GM12878 (cell line): Measurements from ENCODE around the gene SCD5. TPM values are rescaled to one million over a fixed set of nuclear protein-coding genes. Genes with fewer than 3 reads are reported as not detected.

Experiments used
- ATAC-seq: fragments of 200-7000 bp; cut with Tn5 transposase; 3 replicates; pipeline ENCODE4 v1.9.1; 2020; ENCODE audit warnings: mild to moderate bottlenecking, moderate library complexity
- BruUV-seq: library from RNA; stranded (reverse); fragments of 400-500 nt; replicated peaks from 2 replicates; lab custom pipeline; 2021; lab: Mats Ljungman, UMichigan
- CTCF ChIA-PET: fragments of 300-600 bp; sonication (Branson Sonifier 250); formaldehyde crosslinking; extraction: SDS; loops from one replicate; lab custom pipeline; 2021; ENCODE audit warnings: inconsistent platforms; lab: Yijun Ruan, JAX
- POLR2A ChIA-PET: fragments of 350-600 bp; formaldehyde crosslinking; extraction: SDS; loops from one replicate; lab custom pipeline; 2021; ENCODE audit warnings: inconsistent platforms; lab: Charles Lee
- RAD21 ChIA-PET: fragments of 300-600 bp; sonication (Branson Sonifier 250); formaldehyde crosslinking; loops from one replicate; lab custom pipeline; 2023; ENCODE audit warnings: antibody characterized with exemption; ENCODE audit not compliant: unreplicated experiment; lab: Charles Lee
- SMC1A ChIA-PET: fragments of 300-600 bp; sonication (Branson Sonifier 250); formaldehyde crosslinking; loops from one replicate; lab custom pipeline; 2023; ENCODE audit not compliant: unreplicated experiment, uncharacterized antibody; lab: Charles Lee
- DNase-seq: peaks from one replicate; pipeline ENCODE4 v3.0.0-alpha.2; 2011; ENCODE audit warnings: low read depth, low spot score
- FAIRE-seq: peaks from 3 replicates; lab custom pipeline; 2011; peaks lifted over from hg19 to GRCh38; lab: Jason Lieb, UNC
- H2AFZ ChIP-seq: 2 replicates; pipeline ENCODE4 v1.6.0; 2011; ENCODE audit warnings: low read depth, low read length, control low read depth; ENCODE audit not compliant: control insufficient read depth
- H3K27ac ChIP-seq: 2 replicates; pipeline ENCODE4 v1.5.1; 2011; ENCODE audit warnings: control low read depth; ENCODE audit not compliant: control insufficient read depth, insufficient read depth
- H3K27me3 ChIP-seq, 2 experiments: replicated peaks in 1 of 2; 2 replicates each; pipeline versions ENCODE4 v1.6.0 to v1.6.1; 2011; ENCODE audit warnings: low read length in 1 of 2; ENCODE audit not compliant: control insufficient read depth in 2 of 2, insufficient read depth in 2 of 2
- H3K36me3 ChIP-seq, 2 experiments: 2 replicates each; pipeline ENCODE4 v1.5.1; 2011; ENCODE audit warnings: low read length in 1 of 2; ENCODE audit not compliant: control insufficient read depth in 2 of 2, insufficient read depth in 2 of 2
- H3K4me1 ChIP-seq: 2 replicates; pipeline ENCODE4 v1.6.1; 2011; ENCODE audit warnings: mild to moderate bottlenecking, low read length, moderate library complexity, mixed read lengths; ENCODE audit not compliant: control insufficient read depth, insufficient read depth
- H3K4me2 ChIP-seq: 2 replicates; pipeline ENCODE4 v1.6.0; 2011; ENCODE audit warnings: control low read depth; ENCODE audit not compliant: control insufficient read depth, insufficient read depth
- H3K4me3 ChIP-seq: fragments of 200-600 bp; sonication (generic); 2 replicates; pipeline ENCODE4 v1.5.1; 2016
- H3K79me2 ChIP-seq: 2 replicates; pipeline ENCODE4 v1.6.0; 2011; ENCODE audit warnings: low read length; ENCODE audit not compliant: control insufficient read depth, insufficient read depth
- H3K9ac ChIP-seq: 2 replicates; pipeline ENCODE4 v1.8.0; 2011; ENCODE audit warnings: low read length, control low read depth, mixed read lengths; ENCODE audit not compliant: control insufficient read depth, insufficient read depth
- H3K9me3 ChIP-seq: replicated peaks from 3 replicates; pipeline ENCODE4 v1.5.1; 2011; ENCODE audit warnings: mild to moderate bottlenecking, low read length; ENCODE audit not compliant: control insufficient read depth, insufficient read depth
- H4K20me1 ChIP-seq: 2 replicates; pipeline ENCODE4 v1.6.0; 2011; ENCODE audit not compliant: control insufficient read depth, insufficient read depth
- BRCA1 ChIP-seq: IDR thresholded peaks from 2 replicates; pipeline ENCODE4 v1.6.1; 2011; ENCODE audit warnings: low read depth, low read length, improper control_type of control experiment
- ETV6 ChIP-seq, 2 experiments: fragments of 450-650 bp in 1 of 2; IDR thresholded peaks in 1 of 2; conservative IDR thresholded peaks in 1 of 2; 2 replicates each; pipeline ENCODE4 v1.6.1; 2014; ENCODE audit warnings: antibody characterized with exemption in 1 of 2, borderline replicate concordance in 1 of 2, low read depth in 1 of 2, mild to moderate bottlenecking in 1 of 2, moderate library complexity in 1 of 2
- FOS ChIP-seq: IDR thresholded peaks from 3 replicates; pipeline ENCODE4 v1.6.1; 2011; ENCODE audit warnings: borderline replicate concordance; ENCODE audit not compliant: insufficient read length; ENCODE audit errors: extremely low read depth
- HDGF ChIP-seq: fragments of 450-650 bp; IDR thresholded peaks from 2 replicates; pipeline ENCODE4 v1.6.1; 2016; ENCODE audit warnings: antibody characterized with exemption
- STAT3 ChIP-seq: IDR thresholded peaks from 2 replicates; pipeline ENCODE4 v1.6.1; 2011; ENCODE audit warnings: low read depth, low read length, improper control_type of control experiment
- SUPT20H ChIP-seq: IDR thresholded peaks from 2 replicates; pipeline ENCODE4 v1.6.1; 2011; ENCODE audit warnings: low read depth, mild to moderate bottlenecking, low read length, moderate library complexity, borderline replicate concordance; ENCODE audit not compliant: control insufficient read depth
- WGBS: methylation state at CpG from one replicate; pipeline ENCODE4 v1.1.6; 2016; ENCODE audit warnings: low lambda C conversion rate; ENCODE audit not compliant: insufficient replicate concordance, insufficient coverage; ENCODE audit errors: missing lambda C conversion rate; 5-methylcytosine and 5-hydroxymethylcytosine counted together
- in situ Hi-C: fragments of 300-500 bp; cut with MboI; formaldehyde crosslinking; loops from 9 replicates; pipeline ENCODE4 v1.14.3; 2018; ENCODE audit warnings: mixed read lengths
- intact Hi-C: fragments of 100-400 bp; cut with micrococcal nuclease; formaldehyde crosslinking; loops from one replicate; pipeline ENCODE4 v1.14.2; 2022; ENCODE audit not compliant: unreplicated experiment
- polyA plus RNA-seq, 11 experiments: library from polyadenylated mRNA; depleted of rRNA in 4 of 11; unstranded in 6 of 11; stranded (reverse) in 5 of 11; fragments of >200 nt; fragmentation: Nextera tagmentation in 4 of 11; fragmentation: Illumina TruSeq in 1 of 11; extraction: Ambion mirVana in 4 of 11; extraction: Trizol in 1 of 11; gene quantifications; 1 replicate in 1 of 11; 2 replicates in 10 of 11; pipeline versions ENCODE4 v1.2.1 to v1.2.3, GENCODE V29; 2011 to 2016; ENCODE audit warnings: inconsistent platforms in 2 of 11, missing spikeins in 2 of 11, low read depth in 1 of 11
- total RNA-seq, 4 experiments: library from RNA; depleted of rRNA in 3 of 4; stranded (reverse); fragments of >200 nt in 3 of 4; fragmentation: Illumina TruSeq in 1 of 4; extraction: Trizol in 1 of 4; gene quantifications; 2 replicates each; pipeline versions ENCODE4 v1.2.1 to v1.2.3, GENCODE V29; 2013 to 2021

Gene SCD5
- total and polyA plus RNA-seq, 10 of the 15 experiments (the other 5 are each of a cell fraction or from before 2014, with no cell fraction given): 2.4 to 15.0 (median 4.2) TPM

GRCh38 chr4:82748810-82749470 lies 49.7 kb downstream of the SCD5 start (continued):
- TF ChIP-seq FOS (no peak), BRCA1 (no peak), HDGF (no peak)

DNA sequence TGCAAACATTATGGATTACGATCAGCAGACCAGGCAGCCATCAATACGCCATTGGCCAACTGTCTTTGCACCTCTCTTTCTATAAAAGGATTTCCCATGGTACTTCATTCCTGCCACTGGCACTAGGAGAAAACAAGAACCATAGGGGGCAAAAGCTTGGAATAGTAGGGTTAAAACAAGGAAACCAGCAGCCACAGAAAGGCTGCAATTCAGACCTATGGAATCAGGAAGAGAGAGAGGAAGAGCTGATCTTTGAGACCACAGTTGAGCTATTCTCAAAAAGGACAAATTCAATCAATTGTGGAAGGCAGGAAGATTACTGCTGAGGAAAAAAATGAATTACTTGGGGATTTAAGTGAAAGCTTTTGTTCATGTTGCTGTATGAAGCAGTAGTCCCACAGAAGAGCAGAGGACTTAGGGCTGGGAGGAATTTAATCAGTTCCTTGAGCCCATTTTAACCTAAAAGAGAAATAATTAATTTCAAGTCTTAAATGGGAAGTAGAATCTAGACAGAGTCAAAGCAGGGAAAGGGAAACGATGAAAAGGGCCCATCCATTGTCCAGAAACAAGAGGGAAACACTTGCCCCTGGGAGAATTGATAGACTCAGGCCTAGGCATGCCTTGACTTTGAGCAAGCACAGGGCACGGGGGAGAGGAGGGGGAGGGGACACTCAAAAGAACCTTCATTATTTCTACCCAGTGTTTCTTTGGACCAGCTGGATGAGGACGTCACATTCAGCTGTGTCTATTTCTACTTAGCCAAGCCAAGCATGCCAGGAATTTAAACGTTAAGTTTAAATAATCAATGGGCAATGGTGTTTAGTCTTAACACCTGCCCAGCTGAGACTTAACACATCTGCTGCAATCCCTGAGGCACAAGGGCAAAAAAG lies 50.7 kb downstream of the SCD5 start:
- intact Hi-C loops (no loop called here), in situ Hi-C loops (no loop called here)
- H3K4me2 ChIP-seq: no peak overlapping the region
- H2AFZ ChIP-seq: no peak overlapping the region
- ChIA-PET CTCF (interaction anchor here (1.2 to 1.6 kb wide), 4 partner anchors 9 to 26 kb away, joined by 3 to 7 read pairs (median 4); no protein-coding TSS in a partner anchor), SMC1A (interaction anchor here (1.4 to 1.5 kb wide), 2 partner anchors 44 to 285 kb away, joined by 4 read pairs; no protein-coding TSS in a partner anchor), POLR2A (no interaction called here), RAD21 (no interaction called here)
- no peaks in the 10 kb centered on the region for H3K36me3 ChIP-seq
- no peak overlapping the region for H3K9ac ChIP-seq
- no peaks in the 10 kb centered on the region for H3K79me2 ChIP-seq
- no TSS peak for BruUV-seq
- FAIRE-seq (no peak), ATAC-seq (no peak)
- no peaks in the 10 kb centered on the region for H4K20me1 ChIP-seq
- no peaks in the 10 kb centered on the region for H3K9me3 ChIP-seq
- no peaks in the 10 kb centered on the region for H3K4me1 ChIP-seq
- no peak overlapping the region for H3K4me3 ChIP-seq
- 53% methylated on average over 6 of the region's 6 CpGs for WGBS
- H3K27ac ChIP-seq: no peak overlapping the region
- no peak for TF ChIP-seq STAT3
- no peak for TF ChIP-seq ETV6 (conservative IDR thresholded peaks at IDR 0.05 in 1 of 2, IDR thresholded peaks at IDR 0.05 in 1 of 2; ENCODE audit: borderline replicate concordance in 1 of 2, low read depth in 1 of 2)
- TF ChIP-seq SUPT20H: no peak
- TF ChIP-seq, all 136 proteins: peak for 0
- no peak for DNase-seq
- H3K27me3 ChIP-seq: no peaks in the 10 kb centered on the region
